Measurements from ENCODE around the gene TBL1X.

Gene TBL1X

DNA sequence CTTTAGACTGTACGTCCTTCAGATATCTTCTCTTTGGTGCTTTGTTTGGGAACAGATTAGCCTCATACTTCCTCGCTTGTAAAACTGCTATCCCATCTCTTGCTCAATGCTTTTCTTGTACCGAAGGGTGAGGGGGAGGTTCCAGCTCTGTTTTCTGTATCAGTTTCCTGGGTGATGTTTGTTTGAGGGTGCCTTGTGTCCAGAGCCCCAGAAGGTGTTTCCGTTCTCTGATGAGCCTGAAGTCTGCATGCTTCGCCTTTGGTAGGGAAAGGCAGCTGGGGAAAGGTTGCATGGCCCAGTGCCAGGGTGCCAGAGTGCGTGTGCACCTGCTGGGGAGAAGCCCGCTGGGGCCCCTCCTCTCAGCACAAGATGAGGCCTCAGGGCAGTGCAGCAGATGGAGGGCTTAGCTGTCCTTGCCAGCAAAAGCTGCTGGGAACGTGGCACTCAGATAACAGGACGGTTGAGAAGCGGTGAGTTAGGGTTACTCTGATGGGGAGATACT is 73.7 kb downstream of the TBL1X start:
- DNase-seq: no peak

DNA sequence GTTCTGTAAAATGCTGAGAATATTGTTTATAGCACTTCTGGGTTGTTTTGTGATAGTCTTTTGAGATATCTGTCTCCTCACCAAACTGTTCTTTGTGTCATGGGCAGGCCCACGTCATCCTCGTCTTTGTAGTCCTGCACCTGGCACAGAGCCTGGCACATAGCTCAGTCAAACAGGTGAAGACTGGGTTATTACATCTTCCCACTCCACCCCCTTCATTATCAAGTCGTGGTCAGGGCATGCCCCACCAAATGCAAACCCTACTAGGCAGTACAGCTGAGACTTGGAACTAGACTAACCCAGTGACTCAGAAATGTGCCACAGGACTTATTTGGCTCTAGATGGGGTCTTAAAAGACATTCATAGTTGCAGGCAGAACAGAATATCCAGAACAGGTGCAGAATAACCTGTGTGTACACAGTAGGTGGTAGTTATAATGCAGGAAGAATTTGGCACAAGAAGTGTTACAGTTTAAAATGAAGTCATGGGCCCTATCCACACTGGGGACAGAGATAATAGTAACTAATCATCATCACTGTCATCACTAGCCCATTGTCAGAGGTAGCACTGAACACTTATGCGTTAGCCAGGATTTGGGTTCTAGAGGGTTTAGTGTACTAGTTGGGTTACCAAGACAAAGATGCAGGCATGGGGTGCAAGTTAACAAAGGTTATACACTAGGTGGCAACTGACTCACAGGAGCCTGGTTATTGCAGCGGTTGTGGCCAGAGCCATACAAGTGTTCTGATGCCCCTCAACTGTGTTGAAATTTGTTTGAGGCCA is 74.9 kb downstream of the TBL1X start:
- DNase-seq: no peak

DNA sequence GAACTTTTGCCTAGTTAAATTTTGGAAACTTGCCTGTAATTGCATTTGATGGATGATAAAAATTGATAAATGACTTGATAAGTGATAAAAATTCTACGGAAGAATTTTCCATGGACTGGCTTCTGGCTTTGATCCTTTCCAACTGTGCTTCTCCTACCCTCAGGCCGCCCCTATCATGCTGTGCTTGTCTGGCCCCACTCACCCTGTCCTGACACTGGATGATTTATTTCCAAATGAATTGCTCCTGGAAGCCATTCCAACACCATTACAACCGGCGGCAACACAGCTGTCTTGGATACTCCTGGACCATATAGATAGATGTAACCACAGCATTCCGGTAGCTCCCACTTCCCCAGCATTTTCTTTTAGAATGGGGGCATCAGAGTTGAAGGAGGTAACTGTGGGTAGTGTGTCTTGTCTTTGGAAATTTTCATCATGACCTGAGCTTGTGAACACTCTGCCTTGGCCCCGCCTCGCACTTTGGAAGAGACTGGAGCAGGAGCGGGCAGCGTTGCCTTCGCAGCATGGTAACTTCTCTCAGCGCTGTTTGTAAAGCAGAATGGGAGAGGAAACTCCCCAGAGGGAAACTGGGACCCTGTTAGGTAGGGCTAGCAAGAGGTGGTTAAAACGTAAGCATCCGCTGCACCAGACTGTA is 77.4 kb downstream of the TBL1X start:
- DNase-seq: no peak

DNA sequence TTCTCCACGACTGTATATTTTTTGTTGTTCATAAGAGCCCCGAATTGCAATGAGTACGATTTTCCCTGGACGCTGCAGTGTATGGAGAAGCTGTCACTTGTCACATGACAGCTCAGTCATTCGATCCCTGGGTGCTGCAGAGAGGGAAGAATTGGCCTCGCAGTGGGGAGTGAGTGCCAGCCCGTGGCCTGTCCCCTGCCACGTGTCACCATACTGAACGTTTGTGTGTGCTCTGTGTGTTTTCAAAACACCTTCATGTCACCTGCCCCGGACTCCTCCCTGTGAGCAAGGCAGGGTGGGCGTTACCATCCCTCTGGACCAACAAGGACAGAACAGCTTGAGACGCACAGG is 77.9 kb downstream of the TBL1X start:
- no peak for DNase-seq

DNA sequence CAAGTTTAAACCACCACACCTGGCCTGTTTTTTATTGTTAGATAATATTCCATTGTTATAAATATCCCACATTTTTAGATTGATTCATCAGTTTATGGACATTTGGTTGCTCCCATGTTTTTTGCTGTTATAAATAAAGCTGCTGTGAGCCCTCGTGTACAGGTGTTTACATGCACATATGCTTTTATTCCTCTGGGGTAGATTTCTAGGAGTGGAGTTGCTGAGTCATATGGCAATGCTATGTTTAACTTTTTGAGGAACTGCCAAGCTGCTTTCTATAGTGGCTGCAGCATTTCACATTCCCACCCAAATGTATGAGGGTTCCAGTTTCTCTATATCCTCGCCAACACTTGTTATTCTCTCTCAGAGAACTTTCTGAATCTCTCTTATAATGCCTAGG is 90.5 kb downstream of the TBL1X start:
- no peak for DNase-seq

DNA sequence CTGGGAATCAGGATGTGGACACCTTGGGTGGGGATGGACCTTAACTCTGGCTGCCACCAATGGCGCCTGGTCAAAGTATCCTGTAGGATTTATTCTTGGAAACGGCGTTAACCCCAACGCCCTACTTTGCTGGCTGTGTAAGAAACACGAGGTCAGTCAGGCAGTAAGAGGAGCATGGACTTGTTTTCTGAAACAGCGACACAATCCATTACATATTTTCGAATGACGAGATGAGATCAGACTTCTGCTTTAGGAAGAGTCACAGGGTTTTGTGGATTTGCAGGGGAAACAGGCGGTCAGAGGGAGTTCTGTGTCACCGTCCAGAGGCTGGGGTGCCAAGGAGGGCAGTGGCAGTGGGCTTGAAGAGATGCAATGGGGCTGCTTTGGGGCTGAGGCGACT is 92.2 kb downstream of the TBL1X start:
- DNase-seq: no peak

DNA sequence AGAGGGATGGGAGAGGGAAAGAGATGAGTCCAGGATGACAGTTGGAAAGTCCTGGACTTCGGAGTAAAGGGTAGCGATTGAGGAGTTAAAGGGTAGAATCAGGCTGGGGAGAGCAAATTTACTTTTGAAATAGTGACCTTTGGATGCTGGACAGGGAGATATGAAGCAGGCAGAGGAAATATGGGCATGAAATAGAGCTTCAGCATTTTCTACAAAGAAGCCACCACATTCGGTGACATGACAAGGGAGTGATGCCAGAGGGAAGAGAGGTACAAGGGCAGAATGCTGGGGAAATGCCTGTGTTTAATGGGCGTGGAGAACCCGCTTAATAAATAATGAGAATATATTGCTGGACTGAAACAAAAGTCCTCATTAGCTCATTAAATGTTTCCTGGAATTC is 92.7 kb downstream of the TBL1X start:
- no peak for DNase-seq

DNA sequence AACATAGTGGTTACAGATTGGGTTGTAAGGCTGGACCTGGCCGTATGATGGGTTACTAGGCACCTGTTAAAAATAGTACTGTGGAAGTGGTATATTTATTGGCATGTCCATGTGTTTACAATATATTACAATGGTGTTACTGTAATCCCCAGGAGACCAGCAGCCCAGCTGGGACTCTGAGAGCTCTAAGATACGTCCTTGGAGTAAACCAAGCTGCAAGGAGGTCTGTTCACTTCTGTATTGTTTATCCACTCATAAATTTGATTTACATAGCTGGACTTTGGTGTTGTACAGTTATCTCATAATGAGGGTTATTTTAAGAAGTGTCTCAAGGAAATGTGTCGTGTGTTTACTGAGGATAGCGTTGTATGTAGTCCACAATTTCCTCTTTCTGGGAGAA is 93.8 kb downstream of the TBL1X start:
- no peak for DNase-seq

DNA sequence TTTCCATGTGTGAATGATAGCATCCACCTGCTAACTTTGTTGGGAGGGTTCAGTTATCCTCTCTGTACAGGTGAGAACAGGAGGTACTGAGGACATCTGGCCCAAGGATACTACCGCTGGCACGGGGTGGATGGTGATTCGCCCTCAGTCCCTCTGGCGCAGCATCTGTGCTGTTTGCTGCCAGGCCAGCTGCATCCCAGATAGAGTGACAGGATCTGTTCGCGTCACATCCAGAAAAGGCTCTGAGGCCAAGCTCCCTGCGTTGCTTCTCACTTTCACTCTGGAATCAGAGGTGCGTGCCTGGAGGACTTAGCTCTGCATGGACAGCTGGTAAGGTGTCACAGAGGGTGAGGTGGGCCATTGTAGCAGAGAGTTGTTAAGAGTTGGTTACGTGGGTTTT is 95.4 kb downstream of the TBL1X start:
- no peak for DNase-seq

DNA sequence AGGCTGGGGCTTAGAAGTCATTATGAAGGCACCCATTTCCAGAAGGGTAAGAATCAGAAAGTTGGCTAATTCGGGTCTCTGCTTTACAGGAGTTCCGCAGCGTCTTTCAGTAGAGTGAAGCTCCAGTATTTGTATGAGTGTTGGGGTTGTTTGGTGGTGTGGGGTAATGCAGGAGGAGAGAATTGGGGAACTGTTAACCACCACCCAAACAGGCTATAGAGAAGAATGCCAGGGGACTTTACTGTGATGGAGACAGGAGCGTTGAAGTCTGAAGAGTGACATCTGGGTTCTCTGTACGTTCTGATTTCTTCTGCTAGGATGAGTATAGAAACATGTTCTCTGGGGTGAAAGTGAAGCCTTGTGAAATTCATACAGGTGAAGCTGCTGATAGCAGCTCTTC is 96.3 kb downstream of the TBL1X start:
- no peak for DNase-seq

DNA sequence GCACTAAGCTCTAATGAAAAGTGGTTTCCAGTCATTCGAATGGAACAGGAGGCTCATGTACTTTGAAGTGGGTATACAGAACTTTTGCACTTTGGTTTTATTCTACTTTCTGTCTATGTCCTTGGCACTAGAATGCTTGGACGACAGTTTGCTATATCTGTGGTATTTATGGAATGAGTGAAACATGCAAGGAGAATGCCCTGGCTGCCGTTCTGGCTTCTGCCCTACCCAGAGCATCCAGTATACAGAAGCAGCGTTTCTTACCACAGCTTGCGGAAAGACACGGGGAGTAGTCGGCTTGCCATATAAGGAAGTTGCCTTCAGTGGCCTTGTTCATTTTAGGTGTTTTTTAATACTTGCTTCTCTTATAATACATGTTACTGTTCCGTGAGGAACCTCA is 98.0 kb downstream of the TBL1X start:
- DNase-seq: no peak

DNA sequence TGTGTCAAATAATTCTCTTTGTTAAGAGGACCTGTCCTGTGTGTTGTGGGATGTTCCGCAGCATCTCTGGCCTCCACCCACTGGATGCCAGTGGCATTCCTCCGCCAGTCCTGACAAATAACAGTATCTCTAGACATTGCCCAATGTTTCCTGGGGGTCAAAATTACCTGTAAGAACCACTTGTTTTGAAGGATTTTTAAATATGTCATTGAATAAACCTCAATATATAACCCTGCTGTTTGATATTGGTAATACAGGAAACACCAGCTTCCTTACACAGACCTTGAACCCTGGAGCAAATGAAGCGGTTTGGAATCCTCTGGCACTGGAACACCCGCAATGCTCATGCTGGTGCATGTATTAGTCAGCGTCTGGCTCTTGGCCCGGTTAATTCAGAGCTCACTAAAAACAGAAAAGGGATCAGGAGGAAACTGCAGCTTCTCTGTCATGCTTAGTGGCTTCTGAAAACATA is 101.3 kb downstream of the TBL1X start:
- DNase-seq: no peak

DNA sequence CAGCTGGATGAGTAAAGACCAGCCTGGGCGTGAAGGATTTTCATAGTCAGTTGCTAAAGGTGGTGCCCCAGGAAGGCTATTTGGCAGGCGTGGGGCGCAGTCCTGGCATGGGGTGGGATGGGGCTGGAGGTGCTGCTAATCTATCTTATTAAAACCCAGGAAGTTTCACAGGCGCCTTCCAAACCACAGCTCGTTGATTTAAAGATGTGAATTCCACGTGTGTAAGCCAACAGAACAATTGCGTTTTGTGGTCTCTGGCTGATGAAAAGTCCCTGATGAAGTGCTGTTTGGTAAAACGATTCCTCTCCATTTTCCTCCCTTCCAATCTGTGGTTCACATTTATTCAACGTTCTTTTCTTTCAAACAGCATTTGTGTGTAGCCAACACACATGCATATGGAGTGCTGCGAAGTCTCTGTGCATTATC is 105.0 kb downstream of the TBL1X start:
- no peak for DNase-seq

DNA sequence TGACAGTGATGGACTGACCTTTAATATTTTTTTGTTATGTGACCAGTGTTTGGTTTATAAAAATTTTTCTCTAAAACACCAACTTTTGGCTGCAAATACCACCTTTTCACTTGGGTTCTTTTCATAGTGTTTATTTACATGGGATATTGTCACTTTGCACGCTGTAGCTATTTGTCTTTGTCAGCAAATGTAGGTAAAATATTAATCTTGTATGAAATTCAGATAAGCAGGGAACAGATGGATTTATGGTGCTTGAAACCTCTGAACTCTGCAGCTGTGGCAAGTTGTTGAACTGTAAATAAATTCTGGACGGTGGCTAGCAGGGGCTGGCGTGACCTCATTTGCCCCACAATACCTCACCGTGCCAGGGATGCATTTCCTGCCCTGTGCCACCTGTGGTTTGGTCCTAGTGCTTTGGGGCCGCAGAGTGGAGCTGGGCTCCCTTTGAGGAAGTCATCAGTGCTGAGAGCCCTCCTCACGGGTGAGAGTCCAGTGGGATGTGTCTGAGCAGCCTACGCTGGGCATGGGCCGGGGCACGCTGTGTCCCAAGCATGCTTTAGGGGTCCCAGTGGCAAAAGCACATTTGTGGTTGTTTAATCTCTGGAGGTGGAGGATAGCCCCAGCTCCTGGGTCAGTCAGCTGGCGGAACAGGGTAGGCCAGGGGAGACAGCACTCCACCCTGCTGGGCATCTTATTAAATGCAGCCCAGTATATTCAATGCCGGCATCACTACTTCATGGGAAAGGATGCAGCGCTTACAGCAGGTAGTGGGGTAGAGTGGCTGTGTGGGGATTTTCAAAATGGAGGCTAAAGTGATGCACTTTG is 108.6 kb downstream of the TBL1X start:
- no peak for DNase-seq

DNA sequence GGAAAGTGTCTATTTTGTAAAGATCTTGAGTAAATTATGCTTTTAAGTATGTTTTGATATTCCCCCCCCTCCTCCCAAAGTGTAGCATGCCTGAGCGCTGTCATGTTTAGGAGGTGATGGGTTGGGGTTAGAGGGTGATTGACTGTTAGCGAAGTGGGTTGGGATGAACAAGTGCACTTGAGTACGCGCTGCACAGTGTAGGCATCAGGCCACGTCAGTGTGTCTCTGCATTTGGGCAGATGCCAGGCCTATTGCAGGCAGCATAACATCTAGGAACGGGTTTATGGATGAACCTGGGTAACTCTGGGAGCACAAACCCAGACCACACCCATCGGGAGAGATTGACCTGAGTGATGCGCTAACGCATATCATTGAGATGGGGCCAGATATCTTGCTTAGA is 111.2 kb downstream of the TBL1X start:
- no peak for DNase-seq

DNA sequence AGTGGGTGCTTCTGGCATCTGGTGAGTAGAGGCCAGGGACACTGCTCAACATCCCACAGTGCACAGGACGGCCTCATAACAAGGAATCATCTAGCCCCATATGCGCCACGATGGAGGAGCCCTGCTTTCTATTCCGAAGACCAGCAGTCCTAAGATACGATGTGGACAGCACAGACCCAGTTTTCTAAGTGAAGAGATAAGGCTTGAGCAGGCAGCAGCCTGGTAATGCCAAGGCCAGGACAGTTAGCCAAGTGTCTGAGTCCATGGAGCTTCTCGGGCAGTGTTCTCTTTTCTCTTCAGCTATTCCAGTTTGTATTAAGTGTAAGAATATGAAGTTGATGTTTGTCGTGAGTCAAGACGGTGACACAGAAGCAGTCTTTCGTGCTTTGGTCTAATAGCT is 112.7 kb downstream of the TBL1X start:
- DNase-seq: no peak

DNA sequence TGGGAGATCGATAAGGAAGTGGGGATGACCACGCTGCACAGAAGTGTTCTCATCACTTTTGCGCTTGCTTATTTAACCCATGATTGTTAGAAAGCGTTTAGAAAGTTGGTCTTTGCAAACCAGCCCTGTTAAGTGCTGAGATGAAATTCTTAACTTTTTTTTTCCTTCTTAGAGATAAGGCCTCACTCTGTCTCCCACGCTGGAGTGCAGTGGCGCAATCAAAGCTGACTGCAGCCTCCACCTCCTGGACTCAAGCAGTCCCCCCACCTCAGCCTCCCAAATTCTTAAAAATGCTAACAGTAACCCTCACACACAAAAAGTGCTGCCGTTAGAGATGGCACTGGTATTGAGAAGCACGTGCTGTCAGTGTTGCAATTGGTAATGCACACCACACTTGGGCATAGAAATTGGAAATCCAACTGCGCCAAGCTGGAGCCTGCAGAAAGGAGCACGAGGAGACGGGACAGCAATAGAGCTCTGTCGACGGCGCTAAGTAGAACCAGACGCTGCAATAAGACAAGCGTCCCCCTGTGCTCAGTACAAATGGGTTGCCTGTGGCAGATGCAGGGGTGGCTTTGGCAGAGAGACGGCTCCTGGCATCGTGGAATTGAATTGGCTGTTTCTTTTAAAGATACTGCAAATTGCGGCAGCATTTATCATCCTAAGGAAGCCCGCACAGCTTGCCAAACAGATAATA is 113.4 kb downstream of the TBL1X start:
- DNase-seq: no peak

DNA sequence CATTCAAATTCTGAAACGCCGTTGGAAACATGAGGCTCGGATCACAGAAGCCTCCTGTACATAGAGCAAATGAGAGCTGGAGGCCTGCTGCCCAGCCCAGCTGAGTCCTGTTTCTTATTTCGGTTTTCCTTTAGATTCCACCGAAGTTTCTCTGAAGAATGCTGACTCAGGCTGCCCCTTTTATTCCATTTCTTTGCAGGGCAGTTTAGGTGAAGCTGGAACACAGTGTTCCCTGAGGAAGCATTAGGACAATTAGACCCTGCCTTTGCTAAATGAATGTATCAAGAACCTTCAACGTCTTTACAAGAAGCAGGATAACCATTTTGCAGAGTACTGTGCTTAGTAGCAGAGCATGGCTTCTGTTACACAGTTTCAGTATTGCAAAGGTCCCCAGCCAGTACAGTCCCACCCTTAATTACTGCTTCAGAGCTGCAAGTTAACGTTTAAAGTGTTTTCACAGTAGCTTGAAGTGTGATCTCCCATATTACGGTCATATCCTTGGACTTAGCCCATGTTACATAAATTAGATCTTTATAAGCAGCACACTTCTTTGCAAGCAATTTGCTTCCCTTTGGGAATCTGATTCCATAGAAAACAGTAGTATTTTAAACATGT is 117.0 kb downstream of the TBL1X start:
- no peak for DNase-seq

DNA sequence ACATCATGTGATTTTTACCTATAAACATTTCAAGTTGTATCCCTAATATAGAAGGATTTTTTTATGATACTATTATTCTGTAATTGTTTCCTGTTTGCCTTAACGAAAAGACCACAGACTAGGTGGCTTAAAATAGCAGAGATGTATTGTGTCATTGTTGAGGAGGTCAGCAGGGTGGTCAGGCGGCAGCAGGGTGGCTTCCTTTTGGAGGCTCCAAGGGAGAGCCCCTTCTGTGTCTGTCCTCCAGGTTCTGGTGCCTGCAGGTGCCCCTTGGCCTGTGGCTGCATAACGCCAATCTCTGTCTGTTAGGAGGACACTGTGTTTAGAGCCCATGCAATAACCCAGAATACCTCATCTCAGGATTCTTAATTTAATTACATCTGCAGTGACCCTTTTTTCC is 118.1 kb downstream of the TBL1X start:
- no peak for DNase-seq

DNA sequence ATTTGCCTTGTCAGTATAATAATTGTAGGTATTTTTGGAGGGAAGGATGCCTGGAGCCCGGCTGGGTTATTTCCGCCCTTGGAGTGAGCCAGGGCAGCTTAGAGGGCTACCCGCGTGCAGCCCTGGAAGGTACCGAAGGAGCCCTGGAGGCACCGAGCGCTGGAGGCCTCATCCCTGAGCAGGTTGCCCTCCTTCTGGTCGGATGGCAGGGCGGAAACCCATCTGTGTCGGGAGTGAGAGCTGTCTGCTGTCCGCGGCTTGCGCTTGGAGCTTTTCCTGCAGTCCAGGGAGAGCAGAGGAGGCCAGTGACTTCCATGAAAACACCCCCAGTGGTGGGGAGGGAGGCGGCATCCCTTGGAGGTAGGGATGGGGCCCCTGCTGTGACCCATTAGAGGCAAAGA is 122.1 kb downstream of the TBL1X start:
- no peak for DNase-seq

DNA sequence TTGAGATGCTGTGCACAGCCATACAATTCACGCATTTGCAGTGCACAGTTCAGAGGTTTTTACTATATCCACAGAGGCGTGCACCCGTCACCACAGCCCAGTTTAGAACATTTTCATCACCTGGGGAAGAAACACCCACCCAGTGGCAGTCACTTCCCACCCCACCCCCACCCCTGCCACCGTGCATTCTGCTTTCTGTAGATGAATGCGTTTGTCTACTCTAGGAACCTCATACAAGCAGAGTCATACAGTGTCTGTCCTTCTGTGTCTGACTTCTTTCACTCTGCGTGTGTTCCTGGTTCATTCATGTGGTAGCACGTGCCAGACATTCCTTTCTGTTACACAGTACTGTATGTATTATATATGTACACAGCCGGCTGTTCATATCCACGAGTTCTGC is 122.8 kb downstream of the TBL1X start:
- DNase-seq: no peak

DNA sequence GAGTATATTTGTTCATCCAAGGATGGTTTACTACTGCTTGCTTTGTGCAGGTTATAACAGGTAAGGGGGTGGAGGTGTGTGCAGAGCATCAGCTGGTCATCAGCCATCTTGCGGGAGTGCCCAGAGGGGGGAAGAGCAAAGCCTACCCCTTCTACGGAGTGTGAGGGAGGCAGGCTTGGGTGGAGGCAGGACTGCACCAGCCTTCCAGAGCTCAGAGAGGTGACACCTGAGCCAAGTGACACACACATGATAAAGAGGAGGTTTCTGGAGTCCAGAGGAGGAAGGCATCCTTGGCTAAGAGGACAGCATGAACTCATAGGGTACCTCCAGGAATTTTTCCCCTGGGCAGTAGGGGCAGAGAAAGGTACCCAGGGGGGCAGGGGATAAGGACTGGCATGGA is 126.6 kb downstream of the TBL1X start:
- no peak for DNase-seq

DNA sequence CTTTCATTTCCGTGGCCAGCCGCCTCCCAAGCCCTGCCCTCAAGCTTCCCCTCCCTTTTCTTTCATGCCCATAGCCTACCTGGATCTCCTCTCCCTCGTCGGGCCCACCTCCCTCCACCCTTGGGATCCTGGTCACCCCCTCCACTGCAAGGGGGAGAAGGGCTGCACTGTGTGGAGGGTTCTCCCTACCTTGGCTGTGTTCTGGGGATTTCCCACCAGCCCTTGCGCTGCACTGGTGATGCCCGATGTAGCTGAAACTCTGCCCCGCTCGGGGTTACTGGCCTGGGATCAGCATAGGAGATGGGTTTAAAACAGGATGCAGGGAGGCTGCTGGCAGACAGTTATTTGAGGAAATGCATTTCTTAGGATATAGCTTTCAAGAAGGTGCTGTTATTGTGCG is 128.9 kb downstream of the TBL1X start:
- no peak for DNase-seq
